K562 (cell line): ENCODE data around the gene MILR1.

ENCODE experiments used
- CHD2 ChIP-seq: IDR thresholded peaks from 2 replicates; pipeline ENCODE4 v1.6.1; 2011; ENCODE audit warnings: low read depth, low read length
- E4F1 ChIP-seq: fragments of 250-450 bp; sonication (Bioruptor Pico); IDR thresholded peaks from 2 replicates; pipeline ENCODE4 v1.5.0; 2021; ENCODE audit warnings: mild to moderate bottlenecking, borderline replicate concordance
- EZH2 ChIP-seq: IDR thresholded peaks from 2 replicates; pipeline ENCODE4 v1.6.1; 2012; ENCODE audit warnings: low read depth, mild to moderate bottlenecking, inconsistent platforms, low read length, borderline replicate concordance
- FOS ChIP-seq: IDR thresholded peaks from 3 replicates; pipeline ENCODE4 v1.6.1; 2011; ENCODE audit not compliant: insufficient read length; ENCODE audit errors: extremely low read depth
- MAFK ChIP-seq: IDR thresholded peaks from 2 replicates; pipeline ENCODE4 v1.6.1; 2011; ENCODE audit warnings: low read length, improper control_type of control experiment
- MED1 ChIP-seq: sonication (generic); formaldehyde crosslinking; IDR thresholded peaks from 2 replicates; pipeline ENCODE4 v1.8.1; 2023; ENCODE audit warnings: missing genetic modification reagents, borderline replicate concordance
- MTA2 ChIP-seq: fragments of 450-650 bp; IDR thresholded peaks from 2 replicates; pipeline ENCODE4 v1.6.1; 2016; ENCODE audit warnings: low read depth
- PHTF2 ChIP-seq: fragments of 250-450 bp; sonication (Bioruptor Pico); IDR thresholded peaks from 2 replicates; pipeline ENCODE4 v1.5.0; 2021; ENCODE audit warnings: mild to moderate bottlenecking
- POLR2AphosphoS5 ChIP-seq: IDR thresholded peaks from 2 replicates; pipeline ENCODE4 v1.6.1; 2011; ENCODE audit warnings: mild to moderate bottlenecking, low read depth, low read length, moderate library complexity; ENCODE audit not compliant: control insufficient read depth, insufficient read depth
- ZNF239 ChIP-seq: fragments of 250-450 bp; sonication (Bioruptor Pico); IDR thresholded peaks from 2 replicates; pipeline ENCODE4 v1.4.0; 2020; ENCODE audit warnings: mild to moderate bottlenecking
- ZNF766 ChIP-seq: fragments of 200-800 bp; sonication (Bioruptor generic); conservative IDR thresholded peaks from 2 replicates; pipeline ENCODE4 v1.6.1; 2016; ENCODE audit warnings: missing genetic modification characterization, missing compliant biosample characterization

- TF ChIP-seq E4F1 (CRISPR knock-in tag) (no peak), ZNF766 (CRISPR knock-in tag) (no peak), MED1 (no peak), POLR2AphosphoS5 (no peak), PHTF2 (CRISPR knock-in tag) (no peak), EZH2 (no peak), MAFK (no peak), ZNF239 (no peak), CHD2 (no peak), MTA2 (no peak), FOS (no peak)
Measured at GRCh38 chr17:64477849-64478248, 28.9 kb downstream of the MILR1 start.
